Spleen (tissue), 7 donors: ENCODE results near the gene COL26A1.

Source experiments
- CTCF ChIP-seq, 11 experiments: fragments of 200-600 bp in 7 of 11; fragments of 450-650 bp in 4 of 11; sonication (generic) in 4 of 11; IDR thresholded peaks in 8 of 11; conservative IDR thresholded peaks in 3 of 11; 1 replicate in 7 of 11; 2 replicates in 4 of 11; pipeline versions ENCODE4 v1.4.0 to v1.8.0; 2016 to 2021; ENCODE audit warnings: antibody characterized with exemption in 11 of 11, inconsistent platforms in 4 of 11, mild to moderate bottlenecking in 1 of 11
- POLR2A ChIP-seq, 3 donors: fragments of 450-650 bp; IDR thresholded peaks; one replicate each; pipeline ENCODE4 v1.5.1; 2017; ENCODE audit warnings: antibody characterized with exemption in 3 of 3, mild to moderate bottlenecking in 1 of 3
- POLR2AphosphoS5 ChIP-seq, 3 donors: sonication (generic); formaldehyde crosslinking; IDR thresholded peaks; one replicate each; pipeline ENCODE4 v1.5.1; 2017; ENCODE audit warnings: antibody characterized with exemption in 3 of 3
- donor health status: DM: no; HTN: no; CAD: no; lungs with moderate emphysema.
- donor health status: DM: no; HTN: no; CAD: no.
- donor health status: DM: no; HTN: no; CAD: no.

GRCh38 chr7:101519324-101520023 lies 156.8 kb downstream of the COL26A1 start:
- TF ChIP-seq CTCF (IDR thresholded peaks at IDR 0.05 in 8 of 11, conservative IDR thresholded peaks at IDR 0.05 in 3 of 11) (no peak), POLR2AphosphoS5 (IDR thresholded peaks at IDR 0.05) (no peak), POLR2A (IDR thresholded peaks at IDR 0.05) (no peak)
